Erythroblast (primary cell): ENCODE results near the gene RBMS1.

ENCODE experiments used
- GATA1 ChIP-seq: IDR thresholded peaks from 2 replicates; pipeline ENCODE4 v1.6.1; 2011; ENCODE audit warnings: low read depth, mild to moderate bottlenecking, control low read depth, low read length, moderate library complexity
- POLR2A ChIP-seq: IDR thresholded peaks from 2 replicates; pipeline ENCODE4 v1.6.1; 2011; ENCODE audit warnings: mild to moderate bottlenecking, low read length

- TF ChIP-seq POLR2A (no peak), GATA1 (no peak)
These were observed 246.1 kb downstream of the RBMS1 start for GRCh38 chr2:160247296-160248035.
